Astrocyte of the spinal cord (primary cell): Measurements from ENCODE around the gene NRIP1.

Source experiments
- DNase-seq: peaks from one replicate; pipeline ENCODE4 v3.0.0; 2011; ENCODE audit warnings: low read depth, low spot score
- H3K4me3 ChIP-seq: 2 replicates; pipeline ENCODE4 v1.5.1; 2011; ENCODE audit warnings: low read depth, mild to moderate bottlenecking, low read length, moderate library complexity
- CTCF ChIP-seq: IDR thresholded peaks from 2 replicates; pipeline ENCODE4 v1.5.1; 2012; ENCODE audit warnings: low read depth, mild to moderate bottlenecking, low read length, inconsistent platforms
- in situ Hi-C: cut with HindIII; loops from 2 replicates; pipeline ENCODE4 v1.10.0; 2017; ENCODE audit warnings: low sequenced_read_pairs

Gene NRIP1

GRCh38 chr21:15051644-15052458 lies 12.9 kb downstream of the NRIP1 start:
- H3K4me3 ChIP-seq = no peak overlapping the region
- in situ Hi-C loops = no loop called here

GRCh38 chr21:15050568-15051377 lies 14.0 kb downstream of the NRIP1 start:
- DNase-seq = no peak
- no peak for TF ChIP-seq CTCF
- H3K4me3 ChIP-seq = no peak overlapping the region
- in situ Hi-C loops = no loop called here

More at GRCh38 chr21:15051644-15052458, 12.9 kb downstream of the NRIP1 start:
- no peak for TF ChIP-seq CTCF
- no peak for DNase-seq

- in situ Hi-C loops = no loop called here
- TF ChIP-seq CTCF = no peak
- no peak for DNase-seq
- no peak overlapping the region for H3K4me3 ChIP-seq
Measured at GRCh38 chr21:15045017-15045416, 19.8 kb downstream of the NRIP1 start.

- H3K4me3 ChIP-seq = no peak overlapping the region
- in situ Hi-C loops = no loop called here
- TF ChIP-seq CTCF = no peak
- no peak for DNase-seq
Measured at GRCh38 chr21:15042531-15042930, 22.3 kb downstream of the NRIP1 start.

GRCh38 chr21:15039607-15040299 lies 25.0 kb downstream of the NRIP1 start:
- TF ChIP-seq CTCF = no peak
- no peak overlapping the region for H3K4me3 ChIP-seq
- in situ Hi-C loops = no loop called here
- no peak for DNase-seq

GRCh38 chr21:15037900-15038293 lies 26.9 kb downstream of the NRIP1 start:
- in situ Hi-C loops = no loop called here
- DNase-seq = no peak
- H3K4me3 ChIP-seq = no peak overlapping the region
- TF ChIP-seq CTCF = no peak
